Gastrocnemius medialis (tissue), 4 donors: ENCODE measurements around the gene PDE6A. TPM values are rescaled to one million over a fixed set of nuclear protein-coding genes. Genes with fewer than 3 reads are reported as not detected.

Source experiments
- ATAC-seq, 2 donors: fragments of 150-250 bp; one replicate each; pipeline ENCODE4 v1.9.1; 2016
- DNase-seq, 2 donors: peaks; one replicate each; pipeline ENCODE4 v3.0.0-alpha.2; 2019
- H3K27ac ChIP-seq, 4 donors: fragments of 200-600 bp; sonication (generic); 1 replicate in 1 of 4; 2 replicates in 3 of 4; pipeline ENCODE4 v1.5.1; 2016 to 2018; ENCODE audit warnings: mild to moderate bottlenecking in 2 of 4, moderate library complexity in 1 of 4
- H3K27me3 ChIP-seq, 3 donors: fragments of 200-600 bp; sonication (generic) in 2 of 3; 1 replicate in 1 of 3; 2 replicates in 2 of 3; pipeline versions ENCODE4 v1.5.1 to v1.6.0; 2016 to 2019; ENCODE audit warnings: mild to moderate bottlenecking in 1 of 3, moderate library complexity in 1 of 3
- H3K36me3 ChIP-seq, 2 donors: fragments of 200-600 bp; sonication (generic) in 1 of 2; one replicate each; pipeline ENCODE4 v1.5.1; 2017 to 2018
- H3K4me1 ChIP-seq, 2 donors: fragments of 200-600 bp; sonication (generic) in 1 of 2; one replicate each; pipeline ENCODE4 v1.5.1; 2016 to 2017; ENCODE audit warnings: mild to moderate bottlenecking in 2 of 2
- H3K4me3 ChIP-seq, 4 donors: fragments of 200-600 bp; sonication (generic) in 3 of 4; 1 replicate in 1 of 4; 2 replicates in 3 of 4; pipeline ENCODE4 v1.5.1; 2016 to 2019; ENCODE audit warnings: mild to moderate bottlenecking in 2 of 4
- H3K9me3 ChIP-seq, 3 donors: fragments of 200-600 bp; sonication (generic) in 2 of 3; 1 replicate in 1 of 3; 2 replicates in 2 of 3; pipeline ENCODE4 v1.5.1; 2016 to 2019
- POLR2A ChIP-seq, 2 donors: fragments of 450-650 bp; IDR thresholded peaks; one replicate each; pipeline ENCODE4 v1.6.1; 2017; ENCODE audit warnings: antibody characterized with exemption in 2 of 2, mild to moderate bottlenecking in 2 of 2, moderate library complexity in 2 of 2
- in situ Hi-C, 4 donors: fragments of 200-750 bp; cut with MboI; loops; one replicate each; pipeline versions ENCODE4 v1.15.0 to v1.8.0; 2017; ENCODE audit warnings: low sequenced_read_pairs in 4 of 4
- intact Hi-C: fragments of 100-400 bp; cut with DNase I; formaldehyde crosslinking; loops from one replicate; pipeline ENCODE4 v1.15.1; 2023; ENCODE audit warnings: low total_unique reads
- total RNA-seq, 4 donors: library from RNA; depleted of rRNA; stranded (reverse); fragments of >200 nt; gene quantifications; one replicate each; pipeline versions ENCODE4 v1.1.0 to v1.2.3, GENCODE V29; 2016
- TF ChIP-seq, protein P1 (sequence below), 5 experiments: fragments of 450-650 bp in 3 of 5; fragments of 200-600 bp in 2 of 5; sonication (generic) in 2 of 5; IDR thresholded peaks in 4 of 5; conservative IDR thresholded peaks in 1 of 5; 1 replicate in 4 of 5; 2 replicates in 1 of 5; pipeline ENCODE4 v1.5.1; 2016 to 2019; ENCODE audit warnings: antibody characterized with exemption in 5 of 5, mild to moderate bottlenecking in 3 of 5, moderate library complexity in 3 of 5

PDE6A gene
- total RNA-seq, 4 donors from 2014 or later: not detected

DNA sequence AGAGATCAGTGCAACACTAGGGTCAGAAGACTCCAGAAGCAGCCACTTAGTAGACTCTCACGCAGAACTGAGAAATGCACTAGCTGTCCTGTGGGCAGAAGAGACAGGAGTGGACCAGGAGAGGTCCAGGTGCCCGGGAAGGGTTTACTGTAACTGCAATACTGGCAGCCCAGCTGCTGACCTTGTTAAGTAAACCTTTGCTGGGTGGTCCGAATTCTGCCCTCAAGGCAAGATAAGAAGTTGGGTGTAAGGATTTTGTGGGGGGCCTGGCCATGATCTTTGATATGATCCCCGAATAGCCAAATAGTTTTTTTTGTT lies 91.3 kb downstream of the PDE6A start:
- peak overlapping the region; percentile 44 to 92 (median 52) for H3K27ac ChIP-seq
- in situ Hi-C loops: loop anchor here (5.0 to 10.0 kb wide), 3 partner anchors 134 to 218 kb away; no protein-coding TSS in a partner anchor
- peaks cover 0 to 11% of the 10 kb centered on the region in 2 donors for H3K36me3 ChIP-seq
- H3K27me3 ChIP-seq: no peaks in the 10 kb centered on the region
- ATAC-seq (peak in 1 of 2 donors; percentile 10), DNase-seq (no peak)
- peaks cover 22 to 27% of the 10 kb centered on the region in 2 donors for H3K4me1 ChIP-seq
- intact Hi-C loops: loop anchor here (1.0 to 5.0 kb wide), 3 partner anchors 139 to 217 kb away; no protein-coding TSS in a partner anchor
- no peak overlapping the region for H3K4me3 ChIP-seq
- no peaks in the 10 kb centered on the region for H3K9me3 ChIP-seq
- TF ChIP-seq POLR2A (IDR thresholded peaks at IDR 0.05): no peak
- TF ChIP-seq, protein P1, sequence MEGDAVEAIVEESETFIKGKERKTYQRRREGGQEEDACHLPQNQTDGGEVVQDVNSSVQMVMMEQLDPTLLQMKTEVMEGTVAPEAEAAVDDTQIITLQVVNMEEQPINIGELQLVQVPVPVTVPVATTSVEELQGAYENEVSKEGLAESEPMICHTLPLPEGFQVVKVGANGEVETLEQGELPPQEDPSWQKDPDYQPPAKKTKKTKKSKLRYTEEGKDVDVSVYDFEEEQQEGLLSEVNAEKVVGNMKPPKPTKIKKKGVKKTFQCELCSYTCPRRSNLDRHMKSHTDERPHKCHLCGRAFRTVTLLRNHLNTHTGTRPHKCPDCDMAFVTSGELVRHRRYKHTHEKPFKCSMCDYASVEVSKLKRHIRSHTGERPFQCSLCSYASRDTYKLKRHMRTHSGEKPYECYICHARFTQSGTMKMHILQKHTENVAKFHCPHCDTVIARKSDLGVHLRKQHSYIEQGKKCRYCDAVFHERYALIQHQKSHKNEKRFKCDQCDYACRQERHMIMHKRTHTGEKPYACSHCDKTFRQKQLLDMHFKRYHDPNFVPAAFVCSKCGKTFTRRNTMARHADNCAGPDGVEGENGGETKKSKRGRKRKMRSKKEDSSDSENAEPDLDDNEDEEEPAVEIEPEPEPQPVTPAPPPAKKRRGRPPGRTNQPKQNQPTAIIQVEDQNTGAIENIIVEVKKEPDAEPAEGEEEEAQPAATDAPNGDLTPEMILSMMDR (IDR thresholded peaks at IDR 0.05 in 4 of 5, conservative IDR thresholded peaks at IDR 0.05 in 1 of 5): peak in 1 of 5 experiments; percentile 9

DNA sequence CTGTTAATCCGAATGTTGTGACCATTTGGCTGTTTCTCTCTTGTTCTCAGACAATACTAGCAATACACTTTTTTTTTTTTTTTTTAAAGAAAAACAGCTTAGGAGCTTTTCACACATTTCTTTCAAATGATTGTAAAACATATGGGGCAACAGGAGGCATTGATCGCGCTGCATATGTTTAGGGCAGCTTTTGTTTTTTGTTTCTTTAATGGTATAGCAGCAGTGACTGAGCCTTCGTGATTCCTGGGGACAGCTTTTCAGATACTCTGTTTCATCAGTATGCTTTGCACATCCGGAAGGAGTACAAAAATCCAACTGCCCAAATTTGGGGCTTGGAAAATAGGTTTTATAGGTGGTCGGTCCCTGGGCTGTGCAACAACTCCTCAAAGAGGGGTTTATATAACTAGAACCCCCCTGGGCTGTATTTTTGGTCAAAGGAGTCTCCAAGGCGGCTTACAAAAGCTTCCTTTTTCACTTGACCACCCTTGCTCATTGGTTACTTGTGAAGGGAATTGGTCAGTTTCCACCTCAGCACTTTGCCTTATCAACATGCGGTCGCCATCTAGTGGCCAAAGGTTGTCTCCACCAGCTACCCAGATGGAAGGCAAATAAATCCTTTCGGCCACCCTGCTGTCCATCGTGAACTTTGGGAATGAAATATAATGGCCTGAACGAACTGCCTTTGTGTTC lies 91.8 kb downstream of the PDE6A start:
- H3K9me3 ChIP-seq: no peaks in the 10 kb centered on the region
- peak; percentile 56 to 78 for DNase-seq
- peaks cover 17 to 22% of the 10 kb centered on the region in 2 donors for H3K4me1 ChIP-seq
- H3K27me3 ChIP-seq: no peaks in the 10 kb centered on the region
- peak; percentile 45 to 60 for ATAC-seq
- intact Hi-C loops: loop anchor here (1.0 to 5.0 kb wide), 5 partner anchors 18 to 216 kb away; no protein-coding TSS in a partner anchor
- H3K4me3 ChIP-seq: no peak overlapping the region
- peak overlapping the region; percentile 44 to 92 (median 52) for H3K27ac ChIP-seq
- no peak for TF ChIP-seq POLR2A (IDR thresholded peaks at IDR 0.05)
- TF ChIP-seq, protein P1 (IDR thresholded peaks at IDR 0.05 in 4 of 5, conservative IDR thresholded peaks at IDR 0.05 in 1 of 5): peak; percentile 85 to 93 (median 90)
- in situ Hi-C loops: loop anchor here (5.0 to 10.0 kb wide), 3 partner anchors 135 to 218 kb away; no protein-coding TSS in a partner anchor
- H3K36me3 ChIP-seq: peaks cover 0 to 16% of the 10 kb centered on the region in 2 donors

DNA sequence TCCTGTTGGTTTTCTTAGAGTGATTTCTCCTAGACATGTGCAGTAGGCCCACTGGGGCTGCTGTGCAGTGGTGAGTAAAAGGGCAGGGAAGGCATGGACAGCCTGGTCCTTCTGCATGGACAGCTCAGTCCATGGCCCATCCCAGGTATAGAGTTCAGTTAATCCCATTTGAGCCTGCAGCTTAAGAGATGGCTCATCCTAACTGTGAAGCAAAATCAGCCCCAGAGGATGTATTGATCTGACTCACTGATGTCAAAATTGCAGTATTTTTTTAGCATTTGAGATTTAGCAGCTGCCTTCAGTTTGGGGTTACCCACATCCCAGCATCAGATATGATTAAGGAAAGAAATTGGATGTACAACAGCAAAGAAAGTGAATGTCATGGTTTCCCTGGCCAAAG lies 93.4 kb downstream of the PDE6A start:
- ATAC-seq (no peak), DNase-seq (no peak)
- peaks cover 1 to 6% of the 10 kb centered on the region in 2 donors for H3K4me1 ChIP-seq
- no peaks in the 10 kb centered on the region for H3K27me3 ChIP-seq
- H3K4me3 ChIP-seq: no peak overlapping the region
- no peaks in the 10 kb centered on the region for H3K9me3 ChIP-seq
- in situ Hi-C loops (loop anchor here (5.0 to 10.0 kb wide), 3 partner anchors 136 to 216 kb away; no protein-coding TSS in a partner anchor), intact Hi-C loops (loop anchor here (5.0 kb wide), 1 partner anchor 141 kb away; no protein-coding TSS in a partner anchor)
- TF ChIP-seq POLR2A (IDR thresholded peaks at IDR 0.05): no peak
- TF ChIP-seq, protein P1 (IDR thresholded peaks at IDR 0.05 in 4 of 5, conservative IDR thresholded peaks at IDR 0.05 in 1 of 5): no peak
- H3K36me3 ChIP-seq: peaks cover 0 to 32% of the 10 kb centered on the region in 2 donors
- peak overlapping the region in 3 of 4 donors; percentile 44 to 92 (median 57) for H3K27ac ChIP-seq

DNA sequence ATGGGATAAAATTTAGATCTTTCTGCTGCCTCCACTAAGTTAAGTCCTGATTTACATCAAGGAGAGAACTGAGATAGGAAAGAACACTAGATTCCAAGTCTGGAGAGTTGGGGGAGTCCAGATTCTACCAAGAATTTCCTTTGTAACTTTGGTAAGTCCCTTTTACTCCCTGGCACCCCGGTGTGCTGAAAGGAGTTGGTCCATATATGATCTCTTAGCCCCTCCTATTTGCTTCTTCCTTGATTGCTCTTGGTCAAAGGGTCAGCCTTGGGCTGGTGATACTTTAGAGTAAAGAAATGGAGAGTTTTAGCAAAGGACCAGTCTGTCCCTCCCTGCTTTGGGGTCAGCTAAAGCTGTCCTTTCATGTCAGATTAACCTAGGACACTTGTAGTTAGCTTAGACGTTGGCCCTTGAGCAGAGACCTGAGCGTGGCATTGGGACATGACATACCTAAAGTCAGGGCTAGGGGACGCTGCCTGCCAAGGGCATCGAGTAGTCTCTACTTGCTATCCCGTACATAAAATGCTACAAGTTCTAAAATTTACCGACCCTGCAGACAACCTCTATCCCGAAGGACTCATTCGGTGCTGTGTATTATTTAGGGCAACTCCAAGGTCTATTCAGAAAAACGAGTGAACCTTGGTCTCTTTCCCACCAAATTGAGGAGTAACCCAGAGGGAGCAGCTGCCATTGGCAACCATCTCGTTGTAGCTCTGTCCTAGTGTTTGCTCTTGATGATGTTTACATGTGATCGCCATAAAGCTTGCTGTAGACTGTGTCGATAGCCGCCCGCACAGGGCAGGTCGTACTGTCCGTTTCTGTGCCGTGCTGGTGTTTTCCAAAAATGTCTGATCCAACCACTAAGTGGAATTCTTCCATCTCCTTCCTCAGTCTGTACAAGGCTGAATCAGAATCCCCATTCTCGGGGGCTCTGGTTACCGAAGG lies 94.4 kb downstream of the PDE6A start:
- in situ Hi-C loops: loop anchor here (5.0 to 10.0 kb wide), 3 partner anchors 137 to 215 kb away; no protein-coding TSS in a partner anchor
- Histone ChIP-seq H3K4me1 (peaks cover 0 to 6% of the 10 kb centered on the region in 2 donors), H3K4me3 (no peak overlapping the region), H3K9me3 (no peaks in the 10 kb centered on the region), H3K27ac (peak overlapping the region in 2 of 4 donors; percentile 23 to 42), H3K27me3 (no peaks in the 10 kb centered on the region), H3K36me3 (peaks cover 0 to 41% of the 10 kb centered on the region in 2 donors)
- TF ChIP-seq, protein P1 (IDR thresholded peaks at IDR 0.05 in 4 of 5, conservative IDR thresholded peaks at IDR 0.05 in 1 of 5): no peak
- TF ChIP-seq POLR2A (IDR thresholded peaks at IDR 0.05): no peak
- DNase-seq (no peak), ATAC-seq (no peak)
- intact Hi-C loops: loop anchor here (5.0 kb wide), 1 partner anchor 142 kb away; no protein-coding TSS in a partner anchor
